GM21447 (cell line): ENCODE results near the gene CXorf66.
"Not testable (repeated sequence)": the region's sequence is repeated elsewhere in the genome, so short reads cannot be mapped to it uniquely, and the experiment has no call there.

Experiments used
- ATAC-seq: cut with Tn5 transposase; IDR thresholded peaks from one replicate; pipeline ENCODE4 v1.9.1; 2021; ENCODE audit not compliant: unreplicated experiment

The CXorf66 gene

GRCh38 chrX:139965421-139965820 lies at the start of gene CXorf66:
Gene CXorf66, minus strand, starts transcription at chrX:139965521. Its CDS starts 25 bp downstream, at chrX:139965496.
- ATAC-seq: no peak

GRCh38 chrX:139982856-139983255 lies 17.5 kb upstream of the CXorf66 start:
- ATAC-seq: no peak

GRCh38 chrX:139974471-139974870 lies 9.2 kb upstream of the CXorf66 start:
- ATAC-seq: no peak

- ATAC-seq: no peak
Measured at GRCh38 chrX:139972629-139973624, 7.6 kb upstream of the CXorf66 start.

GRCh38 chrX:139972113-139972512 lies 6.8 kb upstream of the CXorf66 start:
- no peak for ATAC-seq

- no peak for ATAC-seq
Measured at GRCh38 chrX:139971394-139971749, 6.1 kb upstream of the CXorf66 start.

- ATAC-seq: no peak
Measured at GRCh38 chrX:139969286-139969685, 4.0 kb upstream of the CXorf66 start.

GRCh38 chrX:139967750-139968149 lies 2.4 kb upstream of the CXorf66 start:
- ATAC-seq: no peak

- ATAC-seq: no peak
Measured at GRCh38 chrX:139967300-139967699, 2.0 kb upstream of the CXorf66 start.

GRCh38 chrX:139966159-139966558 lies 838 bp upstream of the CXorf66 start:
- not testable (repeated sequence) for ATAC-seq

GRCh38 chrX:139961091-139961490 lies 4.2 kb downstream of the CXorf66 start:
- ATAC-seq: not testable (repeated sequence)

- no peak for ATAC-seq
Measured at GRCh38 chrX:139949703-139950102, 15.6 kb downstream of the CXorf66 start.

- ATAC-seq: no peak
Measured at GRCh38 chrX:139945075-139945474, 20.2 kb downstream of the CXorf66 start.

- ATAC-seq: no peak
Measured at GRCh38 chrX:139936259-139936658, 29.1 kb downstream of the CXorf66 start.

GRCh38 chrX:139933904-139934303 lies 31.4 kb downstream of the CXorf66 start:
- ATAC-seq: no peak

GRCh38 chrX:139932901-139933796 lies 32.2 kb downstream of the CXorf66 start, which contains the start of gene ATP11C:
Gene ATP11C, minus strand, starts transcription at chrX:139933053. Its CDS starts 1,011 bp downstream, at chrX:139932042.
- peak; percentile 79 for ATAC-seq

- ATAC-seq: peak; percentile 30
Measured at GRCh38 chrX:139932073-139932900, 33.0 kb downstream of the CXorf66 start.

- ATAC-seq: no peak
Measured at GRCh38 chrX:139931646-139932072, 33.7 kb downstream of the CXorf66 start.

GRCh38 chrX:139930916-139931645 lies 34.2 kb downstream of the CXorf66 start:
- ATAC-seq: no peak

GRCh38 chrX:139930401-139930800 lies 34.9 kb downstream of the CXorf66 start:
- ATAC-seq: no peak
